GM06990 (cell line): Measurements from ENCODE around the gene FBXO33.

ENCODE experiments used
- DNase-seq: peaks from one replicate; pipeline ENCODE4 v3.0.0-alpha.2; 2011; ENCODE audit not compliant: insufficient read length; ENCODE audit errors: extremely low read depth
- H3K27me3 ChIP-seq: replicated peaks from 2 replicates; pipeline ENCODE4 v1.6.0; 2011; ENCODE audit warnings: low read length; ENCODE audit not compliant: control insufficient read depth, insufficient read depth
- H3K36me3 ChIP-seq: 2 replicates; pipeline ENCODE4 v1.5.1; 2011; ENCODE audit warnings: low read length; ENCODE audit not compliant: control insufficient read depth, insufficient read depth
- H3K4me3 ChIP-seq: replicated peaks from 2 replicates; pipeline ENCODE4 v1.5.1; 2011; ENCODE audit warnings: low read depth, mild to moderate bottlenecking, control low read depth, low read length
- CTCF ChIP-seq: IDR thresholded peaks from 2 replicates; pipeline ENCODE4 v1.5.1; 2011; ENCODE audit warnings: low read length, control low read depth, mild to moderate bottlenecking, inconsistent platforms; ENCODE audit not compliant: insufficient read depth, poor library complexity, severe bottlenecking

FBXO33 gene

GRCh38 chr14:39428118-39428517 lies 4.1 kb downstream of the FBXO33 start:
- DNase-seq: no peak
- TF ChIP-seq CTCF: no peak
- H3K36me3 ChIP-seq: no peaks in the 10 kb centered on the region; the same call in 1 of the 2 replicates

GRCh38 chr14:39426605-39427004 lies 5.6 kb downstream of the FBXO33 start:
- DNase-seq: no peak
- no peak for TF ChIP-seq CTCF
- Histone ChIP-seq H3K4me3 (no peak overlapping the region), H3K36me3 (no peaks in the 10 kb centered on the region; the same call in 1 of the 2 replicates), H3K27me3 (no peaks in the 10 kb centered on the region)

More at GRCh38 chr14:39428118-39428517, 4.1 kb downstream of the FBXO33 start:
- H3K4me3 ChIP-seq: no peak overlapping the region
- no peaks in the 10 kb centered on the region for H3K27me3 ChIP-seq

- no peaks in the 10 kb centered on the region; the same call in 1 of the 2 replicates for H3K36me3 ChIP-seq
- no peak for TF ChIP-seq CTCF
- no peaks in the 10 kb centered on the region for H3K27me3 ChIP-seq
- no peak for DNase-seq
- H3K4me3 ChIP-seq: no peak overlapping the region
Observed at GRCh38 chr14:39425947-39426346, 6.3 kb downstream of the FBXO33 start.

- no peaks in the 10 kb centered on the region; the same call in 1 of the 2 replicates for H3K36me3 ChIP-seq
- TF ChIP-seq CTCF: no peak
- no peaks in the 10 kb centered on the region for H3K27me3 ChIP-seq
- DNase-seq: no peak
- H3K4me3 ChIP-seq: no peak overlapping the region
Observed at GRCh38 chr14:39423793-39424192, 8.4 kb downstream of the FBXO33 start.

GRCh38 chr14:39422243-39422642 lies 10.0 kb downstream of the FBXO33 start:
- no peak for DNase-seq
- Histone ChIP-seq H3K36me3 (no peaks in the 10 kb centered on the region; the same call in 1 of the 2 replicates), H3K4me3 (no peak overlapping the region), H3K27me3 (no peaks in the 10 kb centered on the region)
- no peak for TF ChIP-seq CTCF

GRCh38 chr14:39419272-39419671 lies 13.0 kb downstream of the FBXO33 start:
- no peak for DNase-seq
- Histone ChIP-seq H3K36me3 (no peaks in the 10 kb centered on the region; the same call in 1 of the 2 replicates), H3K4me3 (no peak overlapping the region), H3K27me3 (no peaks in the 10 kb centered on the region)
- TF ChIP-seq CTCF: no peak
